Measurements from ENCODE around the gene PPIP5K1.

GRCh38 chr15:43505738-43506137 is 84.3 kb downstream of the PPIP5K1 start:
- TF ChIP-seq CTCF (optimal IDR thresholded peaks at IDR 0.05 in 1 of 3, IDR thresholded peaks at IDR 0.05 in 1 of 3, conservative IDR thresholded peaks at IDR 0.05 in 1 of 3; ENCODE audit: extremely low read depth in 1 of 3, insufficient read depth in 2 of 3, low read length in 3 of 3): no peak
- no peak for TF ChIP-seq EZH2 (IDR thresholded peaks at IDR 0.05; ENCODE audit: low read length)
